NCI-H146 (cell line): ENCODE results near the gene GPR42.
A peak's percentile ranks its signal among the peaks of the same experiment; 100 is the strongest.
"Not testable (repeated sequence)": the region's sequence is repeated elsewhere in the genome, so short reads cannot be mapped to it uniquely, and the experiment has no call there.

Source experiments
- DNase-seq: peaks from one replicate; lab custom pipeline; 2025; lab: John Stamatoyannopoulos, UW

GPR42 gene

DNA sequence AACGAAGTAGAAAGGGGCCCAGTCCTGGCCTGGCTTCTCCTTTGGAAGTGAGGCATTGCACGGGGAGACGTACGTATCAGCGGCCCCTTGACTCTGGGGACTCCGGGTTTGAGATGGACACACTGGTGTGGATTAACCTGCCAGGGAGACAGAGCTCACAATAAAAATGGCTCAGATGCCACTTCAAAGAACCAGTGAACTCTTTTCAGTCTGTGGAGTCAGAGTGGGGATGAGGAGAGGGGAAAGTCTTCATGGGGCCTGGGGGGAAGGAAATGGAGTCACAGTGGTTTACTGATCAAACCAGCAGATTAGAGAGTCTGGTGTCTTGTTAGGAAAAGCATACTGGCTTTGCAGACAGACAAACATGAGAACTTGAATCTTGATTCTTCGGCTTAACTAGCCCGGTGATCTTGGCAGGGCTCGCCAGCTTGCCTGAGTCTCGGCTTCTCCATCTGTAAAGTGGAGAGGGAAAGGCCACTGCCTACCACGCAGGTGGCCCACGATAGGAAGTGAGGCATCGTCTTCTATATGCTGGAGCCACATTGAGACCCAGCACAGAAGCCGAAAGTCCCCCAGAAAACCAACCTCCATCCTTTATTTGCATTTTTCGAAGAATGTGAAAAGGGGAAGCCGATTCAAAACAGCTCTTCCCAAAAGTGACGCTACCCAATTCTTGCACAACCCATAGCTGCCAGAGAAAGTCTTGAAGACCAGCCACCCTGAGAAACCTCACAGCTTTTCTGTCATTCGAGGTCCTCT lies 23.5 kb upstream of the GPR42 start, which contains the start of gene FFAR1:
TSS of gene FFAR1 (plus strand) at position 732 of the 759 bp plus-strand sequence. CDS start 3,650 bp downstream, outside the sequence.
- no peak for DNase-seq

DNA sequence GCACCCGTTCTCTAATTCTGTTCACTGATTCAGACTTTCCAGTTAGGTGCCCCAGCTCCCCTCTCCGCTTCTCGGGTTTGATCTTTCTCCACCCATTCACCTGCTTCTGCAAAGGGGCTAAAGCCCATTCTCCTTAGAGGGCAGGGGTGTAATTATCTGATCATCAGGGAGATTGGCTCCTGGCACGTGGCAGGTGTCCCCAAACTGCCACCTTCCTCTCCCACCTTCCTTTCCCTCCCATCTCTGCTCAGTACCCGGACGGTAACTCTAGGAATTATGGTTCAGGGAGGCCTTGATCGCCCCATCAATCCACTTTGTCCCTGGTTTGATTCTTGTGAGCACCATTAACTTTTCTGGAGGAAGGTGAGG lies 23.0 kb upstream of the GPR42 start:
- no peak for DNase-seq

DNA sequence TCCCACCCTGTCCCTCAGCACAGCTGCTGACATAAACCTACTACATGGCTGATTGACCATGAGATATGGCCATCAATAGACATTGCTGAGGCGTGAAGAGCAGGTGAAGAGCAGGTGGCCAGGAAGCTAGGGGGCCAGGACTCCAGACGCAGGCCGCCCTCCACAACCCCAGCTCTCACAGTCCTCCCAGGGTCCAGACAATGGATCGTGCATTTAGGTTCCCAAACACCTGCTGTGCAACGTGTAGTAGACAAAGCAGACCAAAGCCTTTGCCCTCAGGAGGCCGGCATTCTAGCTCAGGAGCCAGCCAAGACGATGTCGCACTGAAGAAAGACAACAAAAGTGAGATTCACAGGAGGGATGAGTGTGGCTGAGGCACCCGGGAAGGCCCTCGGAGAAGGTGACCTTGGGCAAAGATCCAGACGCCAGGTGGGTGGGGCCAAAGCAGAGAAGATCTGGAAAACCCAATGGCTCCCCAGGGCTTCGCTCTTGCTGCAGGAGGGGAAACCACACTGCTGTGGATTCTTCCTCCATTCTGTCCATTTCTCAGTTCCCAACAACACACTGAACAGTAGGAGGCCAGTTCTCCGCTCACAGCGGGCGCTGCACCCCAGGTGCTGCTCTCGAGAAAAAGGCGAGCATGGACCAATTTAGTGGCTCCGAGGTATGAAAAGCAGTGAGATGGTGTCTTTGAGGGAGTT lies 21.8 kb upstream of the GPR42 start:
- peak; percentile 18 for DNase-seq

DNA sequence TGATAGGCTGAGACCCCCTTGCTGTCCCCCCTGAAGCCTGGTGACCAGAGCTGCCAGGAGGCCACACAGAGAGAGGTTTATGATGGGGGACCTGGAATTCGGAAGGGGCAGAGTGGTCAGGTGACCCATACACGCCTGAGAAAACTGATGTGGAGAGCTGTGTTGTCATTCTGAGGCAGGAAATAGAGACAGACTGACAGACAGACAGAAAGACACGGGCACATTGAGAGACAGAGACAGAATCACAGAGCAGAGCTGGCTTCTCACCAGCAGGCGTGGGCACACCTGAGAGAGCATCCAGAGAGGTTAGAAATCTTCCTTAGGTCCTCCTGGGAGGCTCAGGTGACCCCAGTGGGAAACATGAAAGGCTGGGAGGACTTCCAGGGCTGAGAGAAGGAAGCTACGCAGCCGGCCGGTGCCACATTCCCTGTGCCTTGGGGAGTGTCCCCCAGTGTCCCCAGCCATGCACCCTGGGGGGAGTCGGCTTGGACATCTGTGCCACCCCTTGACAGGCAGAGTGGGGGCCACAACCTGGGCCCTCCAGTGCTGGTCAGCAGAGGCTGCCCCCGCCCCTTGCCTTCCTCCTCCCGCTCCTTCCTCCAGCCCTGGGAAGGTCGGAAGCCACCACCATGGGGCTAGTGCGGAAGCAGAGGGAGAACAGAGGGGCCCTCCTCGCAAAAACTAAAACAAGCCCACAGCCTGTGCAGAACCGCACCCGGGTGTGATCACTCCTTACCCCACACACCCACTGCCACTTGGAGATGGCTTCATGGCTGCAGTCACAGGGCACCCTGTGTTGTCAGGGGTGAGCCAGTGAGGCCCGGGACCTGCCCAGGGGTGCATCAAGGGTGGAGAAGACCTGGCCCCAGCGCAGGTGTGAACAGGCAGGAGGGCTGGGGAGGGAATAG lies 21.0 kb upstream of the GPR42 start:
- DNase-seq, result no peak

DNA sequence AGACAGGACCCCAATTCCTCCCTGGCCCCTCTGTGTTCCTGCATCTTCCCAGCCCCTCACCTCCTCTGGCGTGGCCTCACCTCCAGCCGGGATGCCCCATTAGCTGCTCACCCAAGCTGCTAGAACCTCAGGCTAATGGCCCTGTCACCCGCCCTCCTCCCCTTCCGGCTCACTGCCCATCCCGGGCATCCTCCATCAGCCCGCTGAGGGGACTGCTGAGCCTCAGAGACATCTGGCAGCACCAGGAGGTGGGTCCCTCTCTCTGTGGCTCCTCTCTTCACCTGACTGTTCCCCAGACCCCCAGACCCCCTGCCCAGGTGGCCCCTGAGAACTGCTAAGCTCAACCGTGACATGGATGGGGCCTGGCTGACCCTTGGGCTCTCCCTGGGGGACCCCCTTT lies 20.3 kb upstream of the GPR42 start:
- DNase-seq, result no peak

DNA sequence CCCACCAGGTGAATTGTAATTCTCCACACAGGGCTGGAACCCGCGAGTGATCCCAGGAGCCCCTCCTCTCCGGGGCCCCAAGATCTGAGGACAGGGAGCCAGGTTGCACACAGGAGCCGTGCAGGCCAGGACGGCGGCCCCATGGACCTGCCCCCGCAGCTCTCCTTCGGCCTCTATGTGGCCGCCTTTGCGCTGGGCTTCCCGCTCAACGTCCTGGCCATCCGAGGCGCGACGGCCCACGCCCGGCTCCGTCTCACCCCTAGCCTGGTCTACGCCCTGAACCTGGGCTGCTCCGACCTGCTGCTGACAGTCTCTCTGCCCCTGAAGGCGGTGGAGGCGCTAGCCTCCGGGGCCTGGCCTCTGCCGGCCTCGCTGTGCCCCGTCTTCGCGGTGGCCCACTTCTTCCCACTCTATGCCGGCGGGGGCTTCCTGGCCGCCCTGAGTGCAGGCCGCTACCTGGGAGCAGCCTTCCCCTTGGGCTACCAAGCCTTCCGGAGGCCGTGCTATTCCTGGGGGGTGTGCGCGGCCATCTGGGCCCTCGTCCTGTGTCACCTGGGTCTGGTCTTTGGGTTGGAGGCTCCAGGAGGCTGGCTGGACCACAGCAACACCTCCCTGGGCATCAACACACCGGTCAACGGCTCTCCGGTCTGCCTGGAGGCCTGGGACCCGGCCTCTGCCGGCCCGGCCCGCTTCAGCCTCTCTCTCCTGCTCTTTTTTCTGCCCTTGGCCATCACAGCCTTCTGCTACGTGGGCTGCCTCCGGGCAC lies 19.3 kb upstream of the GPR42 start:
- no peak for DNase-seq

DNA sequence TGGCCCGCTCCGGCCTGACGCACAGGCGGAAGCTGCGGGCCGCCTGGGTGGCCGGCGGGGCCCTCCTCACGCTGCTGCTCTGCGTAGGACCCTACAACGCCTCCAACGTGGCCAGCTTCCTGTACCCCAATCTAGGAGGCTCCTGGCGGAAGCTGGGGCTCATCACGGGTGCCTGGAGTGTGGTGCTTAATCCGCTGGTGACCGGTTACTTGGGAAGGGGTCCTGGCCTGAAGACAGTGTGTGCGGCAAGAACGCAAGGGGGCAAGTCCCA lies 18.8 kb upstream of the GPR42 start:
- DNase-seq, result no peak

DNA sequence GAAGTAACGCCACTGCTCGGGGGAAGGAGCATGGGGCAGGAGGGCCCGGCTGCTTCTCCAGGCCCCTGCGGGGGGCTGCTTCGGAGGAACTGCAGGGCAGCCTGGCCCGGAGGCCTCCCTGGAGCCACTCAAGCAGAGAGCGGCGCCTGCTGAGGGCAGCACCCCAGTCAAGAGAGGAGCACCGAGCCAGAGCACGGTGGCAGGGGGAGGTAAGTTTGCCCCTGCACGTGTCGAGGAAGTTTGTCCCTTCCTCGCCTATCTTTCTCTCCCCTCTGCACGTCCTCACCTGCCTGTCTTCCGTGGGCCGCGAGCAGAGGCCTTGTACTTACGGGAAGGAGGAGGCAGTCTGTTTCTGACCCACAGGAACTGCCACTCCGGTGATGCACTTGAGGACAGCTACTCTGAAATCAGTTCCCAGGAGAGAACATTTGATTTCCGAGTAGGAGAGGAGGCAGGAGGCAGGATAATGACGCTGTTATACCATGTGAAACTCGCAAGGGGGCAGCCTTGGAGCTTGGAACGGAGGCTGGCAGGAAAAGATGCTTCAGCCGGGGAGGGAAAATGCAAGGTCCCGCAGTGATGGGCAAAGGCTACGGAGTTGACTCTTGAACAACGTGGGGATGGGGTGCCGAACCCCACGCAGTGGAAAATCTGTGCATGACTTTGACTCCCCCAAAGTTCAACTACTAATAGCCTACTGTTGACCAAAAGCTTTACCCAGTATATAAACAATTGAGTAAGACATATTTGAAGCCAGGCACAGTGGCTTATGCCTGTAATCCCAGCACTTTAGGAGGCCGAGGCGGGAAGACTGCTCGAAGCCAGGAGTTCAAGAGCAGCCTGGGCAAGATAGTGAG lies 18.2 kb upstream of the GPR42 start:
- DNase-seq, result peak; percentile 73

DNA sequence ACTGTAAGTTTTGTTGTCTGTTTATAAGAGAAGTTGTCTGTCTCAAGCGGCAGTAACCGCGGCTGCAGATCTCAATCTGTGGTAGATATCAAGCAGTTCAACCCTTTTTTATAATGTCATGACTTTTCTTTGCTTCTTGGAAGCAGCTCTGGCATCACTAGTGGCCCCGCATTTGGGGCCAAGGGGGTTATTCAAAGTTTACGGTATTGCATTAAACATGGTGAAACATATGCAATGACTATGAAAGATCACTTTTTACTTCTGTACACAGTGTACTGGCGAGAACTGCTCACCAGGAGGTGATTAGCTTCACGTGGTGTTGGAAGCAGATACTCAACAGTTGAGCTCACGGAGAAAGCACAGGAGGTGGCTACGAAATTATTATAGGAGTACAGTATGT lies 17.2 kb upstream of the GPR42 start:
- DNase-seq, result no peak

DNA sequence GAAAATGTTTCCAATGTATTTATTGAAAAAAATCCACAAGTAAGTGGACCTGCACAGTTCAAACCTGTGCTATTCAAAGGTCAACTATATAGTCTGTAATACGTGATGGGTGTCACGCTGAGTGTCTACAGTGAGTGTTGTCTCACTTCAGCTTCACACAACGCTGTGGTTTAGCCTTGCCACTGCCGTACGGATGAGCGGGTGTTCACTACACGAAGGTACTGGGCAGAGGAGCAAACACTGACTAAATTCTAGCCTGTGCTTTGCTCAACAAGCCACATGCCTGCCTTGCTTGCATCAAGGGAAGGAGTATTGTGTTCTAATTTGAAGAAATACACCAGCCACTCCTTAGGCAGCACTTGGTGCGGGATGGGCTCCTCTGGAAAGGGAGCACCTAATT lies 16.0 kb upstream of the GPR42 start:
- DNase-seq, result no peak

DNA sequence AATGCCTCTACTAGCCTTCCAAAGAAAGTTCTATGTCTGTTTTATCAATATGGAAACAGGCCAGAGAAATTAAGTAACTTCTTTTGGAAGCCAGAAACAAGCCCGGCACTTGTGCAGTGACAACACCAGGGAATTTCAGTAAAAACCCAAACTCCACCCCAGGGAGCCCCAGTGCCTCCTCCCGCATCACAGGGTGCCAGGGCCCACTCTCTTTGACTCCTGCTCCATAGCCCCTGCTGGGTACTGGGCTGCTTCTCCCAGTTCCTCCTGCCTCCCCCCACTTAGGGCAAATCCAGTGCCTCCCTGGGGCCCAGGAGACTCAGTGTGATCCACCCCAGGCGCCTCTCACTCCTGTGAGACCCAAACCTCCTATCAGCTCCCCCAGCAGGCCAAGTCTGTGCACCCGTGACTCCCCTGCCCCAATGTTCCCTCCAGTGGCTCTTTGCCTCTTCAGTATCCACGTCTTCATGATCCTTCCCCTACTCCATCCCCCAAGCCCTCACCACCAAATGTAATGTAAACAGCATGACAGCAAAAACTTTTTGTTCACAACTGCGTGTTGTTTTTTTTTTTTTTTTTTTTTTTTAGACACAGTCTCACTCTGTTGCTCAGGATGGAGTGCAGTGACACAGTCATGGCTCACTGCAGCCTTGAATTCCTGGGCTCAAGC lies 14.9 kb upstream of the GPR42 start:
- DNase-seq, result no peak

DNA sequence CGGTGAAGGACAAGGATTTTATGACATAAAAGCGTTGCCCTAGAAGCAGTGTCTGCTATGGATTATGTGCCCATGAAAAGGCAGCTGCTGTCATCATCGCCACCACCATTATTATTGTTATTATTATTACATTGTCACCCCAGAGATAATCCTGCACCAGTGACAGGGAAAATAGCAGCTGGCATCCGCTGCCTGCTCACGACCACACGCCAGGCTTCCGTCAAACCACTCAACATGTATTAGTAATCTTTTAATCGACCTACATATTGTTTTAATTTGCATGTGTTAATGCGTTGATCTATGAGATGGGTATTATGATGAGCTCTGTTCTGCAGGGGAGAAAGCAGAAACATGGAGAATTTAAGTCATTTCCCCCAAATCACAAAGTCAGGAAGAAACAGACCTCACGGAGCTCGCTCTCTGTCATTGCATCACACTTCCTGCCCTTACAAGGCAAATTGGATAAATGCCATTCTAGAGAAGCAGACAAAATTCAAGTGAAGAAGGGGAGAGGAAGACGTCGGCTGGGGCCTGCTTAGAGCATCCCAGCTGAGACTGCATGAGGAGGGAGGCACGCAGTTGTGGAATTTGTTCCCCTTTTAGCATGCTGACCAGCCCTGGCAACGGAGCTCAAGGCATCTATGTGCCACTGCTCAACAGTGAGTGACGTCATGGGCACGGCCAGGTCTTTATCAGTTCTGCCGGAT lies 12.8 kb upstream of the GPR42 start, which contains the start of gene FFAR3:
TSS of gene FFAR3 (plus strand) at position 594 of the 707 bp plus-strand sequence. CDS start 431 bp downstream, outside the sequence.
- no peak for DNase-seq

DNA sequence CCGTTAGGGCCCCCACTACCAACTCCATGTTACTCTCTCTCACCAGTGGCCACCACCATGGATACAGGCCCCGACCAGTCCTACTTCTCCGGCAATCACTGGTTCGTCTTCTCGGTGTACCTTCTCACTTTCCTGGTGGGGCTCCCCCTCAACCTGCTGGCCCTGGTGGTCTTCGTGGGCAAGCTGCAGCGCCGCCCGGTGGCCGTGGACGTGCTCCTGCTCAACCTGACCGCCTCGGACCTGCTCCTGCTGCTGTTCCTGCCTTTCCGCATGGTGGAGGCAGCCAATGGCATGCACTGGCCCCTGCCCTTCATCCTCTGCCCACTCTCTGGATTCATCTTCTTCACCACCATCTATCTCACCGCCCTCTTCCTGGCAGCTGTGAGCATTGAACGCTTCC lies 12.0 kb upstream of the GPR42 start:
- not testable (repeated sequence) for DNase-seq

DNA sequence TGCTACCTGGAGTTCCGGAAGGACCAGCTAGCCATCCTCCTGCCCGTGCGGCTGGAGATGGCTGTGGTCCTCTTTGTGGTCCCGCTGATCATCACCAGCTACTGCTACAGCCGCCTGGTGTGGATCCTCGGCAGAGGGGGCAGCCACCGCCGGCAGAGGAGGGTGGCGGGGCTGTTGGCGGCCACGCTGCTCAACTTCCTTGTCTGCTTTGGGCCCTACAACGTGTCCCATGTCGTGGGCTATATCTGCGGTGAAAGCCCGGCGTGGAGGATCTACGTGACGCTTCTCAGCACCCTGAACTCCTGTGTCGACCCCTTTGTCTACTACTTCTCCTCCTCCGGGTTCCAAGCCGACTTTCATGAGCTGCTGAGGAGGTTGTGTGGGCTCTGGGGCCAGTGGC lies 11.5 kb upstream of the GPR42 start:
- DNase-seq, result not testable (repeated sequence)

DNA sequence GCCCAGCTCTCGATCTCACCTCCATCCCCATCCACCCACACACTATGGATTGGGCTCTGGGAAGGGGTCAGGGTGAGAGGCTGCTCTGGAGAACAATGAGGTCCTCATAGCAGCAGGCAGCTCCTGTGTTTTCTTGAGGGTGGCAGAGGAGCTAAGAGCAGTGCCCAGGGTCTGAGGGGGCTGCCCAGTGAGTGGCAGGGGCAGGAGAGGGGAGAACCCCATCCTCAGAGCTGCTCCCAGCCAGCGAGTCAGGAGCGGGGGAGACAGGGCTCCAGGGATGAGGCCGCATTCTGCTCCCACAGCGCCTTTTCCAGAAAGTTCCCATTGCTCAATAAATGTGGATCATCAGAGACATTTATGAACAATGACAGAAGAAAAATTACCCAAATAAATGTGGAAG lies 10.8 kb upstream of the GPR42 start:
- DNase-seq, result not testable (repeated sequence)

DNA sequence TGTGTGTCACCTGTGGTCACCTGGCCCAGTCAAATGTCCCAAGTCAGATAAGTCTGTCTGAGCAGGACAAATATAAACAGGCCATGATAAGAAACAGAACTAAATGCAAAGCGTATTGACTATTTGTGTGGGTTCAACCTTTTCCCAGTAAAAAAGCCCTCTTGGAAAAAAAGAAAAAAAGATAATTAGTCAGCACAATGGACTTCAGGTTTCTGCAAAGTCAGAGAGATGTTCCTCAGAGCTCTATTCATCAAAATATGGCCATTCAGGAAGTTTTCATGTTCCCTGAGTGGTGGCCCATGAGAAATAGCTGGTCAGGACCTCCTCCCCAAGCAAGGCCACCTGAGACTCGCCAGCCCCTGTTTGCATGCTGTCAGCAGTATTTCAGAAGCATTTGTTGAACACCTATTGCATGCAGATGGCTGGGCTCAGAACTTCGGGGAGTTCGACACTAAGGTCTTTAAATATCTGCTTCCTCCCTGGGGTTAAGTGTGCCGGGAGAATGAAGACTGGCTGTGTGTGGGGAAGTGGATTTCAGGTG lies 9.9 kb upstream of the GPR42 start:
- no peak for DNase-seq

DNA sequence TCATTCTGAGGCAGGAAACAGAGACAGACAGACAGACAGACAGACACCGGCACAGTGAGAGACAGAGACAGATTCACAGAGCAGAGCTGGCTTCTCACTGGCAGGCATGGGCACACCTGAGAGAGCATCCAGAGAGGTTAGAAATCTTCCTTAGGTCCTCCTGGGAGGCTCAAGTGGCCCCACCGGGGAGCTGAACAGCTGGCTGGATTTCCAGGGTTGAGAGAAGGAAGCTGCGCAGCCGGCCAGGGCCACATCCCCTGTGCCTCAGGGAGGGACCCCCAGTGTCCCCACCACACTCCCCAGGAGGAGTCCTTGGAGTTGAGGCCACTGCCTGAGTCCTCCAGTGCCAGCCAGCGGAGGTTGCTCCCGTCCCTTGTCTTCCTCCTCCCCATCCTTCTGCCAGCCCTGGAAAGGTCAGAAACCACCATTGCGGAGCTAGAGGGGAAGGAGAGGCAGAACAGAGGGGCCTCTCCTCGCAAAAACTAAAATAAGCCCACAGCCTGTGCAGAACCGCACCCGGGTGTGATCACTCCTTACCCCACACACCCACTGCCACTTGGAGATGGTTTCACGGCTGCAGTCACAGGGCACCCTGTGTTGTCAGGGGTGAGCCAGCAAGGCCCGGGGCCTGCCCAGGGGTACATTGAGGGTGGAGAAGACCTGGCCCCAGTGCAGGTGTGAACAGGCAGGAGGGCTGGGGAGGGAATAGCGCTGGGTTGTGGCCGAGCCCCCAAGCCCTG lies 8.4 kb upstream of the GPR42 start:
- DNase-seq, result no peak

DNA sequence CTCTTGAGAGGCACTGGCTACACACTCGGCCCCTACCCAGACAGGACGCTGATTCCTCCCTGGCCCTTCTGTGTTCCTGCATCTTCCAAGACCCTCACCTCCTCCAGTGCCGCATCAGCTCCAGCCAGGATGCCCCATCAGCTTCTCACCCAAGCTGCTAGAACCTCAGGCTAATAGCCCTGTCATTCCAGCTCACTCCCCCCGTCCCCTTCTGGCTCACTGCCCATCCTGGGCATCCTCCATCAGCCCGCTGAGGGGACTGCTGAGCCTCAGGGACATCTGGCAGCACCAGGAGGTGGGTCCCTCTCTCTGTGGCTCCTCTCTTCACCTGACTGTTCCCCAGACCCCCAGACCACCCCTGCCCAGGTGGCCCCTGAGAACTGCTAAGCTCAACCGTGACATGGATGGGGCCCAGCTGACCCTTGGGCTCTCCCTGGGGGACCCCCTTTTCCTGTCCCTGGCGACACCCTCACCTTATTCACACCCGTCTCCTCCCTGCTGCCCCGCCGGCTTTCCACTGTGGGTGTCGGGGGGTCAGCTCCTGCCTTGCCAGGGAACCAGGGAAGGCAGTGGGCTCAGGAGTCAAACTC lies 7.8 kb upstream of the GPR42 start:
- no peak for DNase-seq
